ENCODE measurements around the gene PTGFRN.

GRCh38 chr1:117013309-117013858, 103.7 kb downstream of the PTGFRN start:
- TF ChIP-seq CTCF (IDR thresholded peaks at IDR 0.05) (no peak), EP300 (IDR thresholded peaks at IDR 0.05) (no peak)
